Neural progenitor cell (in vitro differentiated cells): Measurements from ENCODE around the gene FGFRL1. TPM values are rescaled to one million over a fixed set of nuclear protein-coding genes. Genes with fewer than 3 reads are reported as not detected.

ENCODE experiments used
- DNase-seq: peaks from one replicate; pipeline ENCODE4 v3.0.0-alpha.2; 2016; ENCODE audit warnings: low spot score
- H2AFZ ChIP-seq: fragments of 200-600 bp; sonication (generic); replicated peaks from 2 replicates; pipeline ENCODE4 v1.6.1; 2016; ENCODE audit warnings: antibody characterized with exemption
- H3F3A ChIP-seq: fragments of 200-600 bp; sonication (generic); 2 replicates; pipeline ENCODE4 v1.6.1; 2016; ENCODE audit warnings: antibody characterized with exemption, low read depth
- H3K27ac ChIP-seq: fragments of 200-600 bp; sonication (generic); 2 replicates; pipeline ENCODE4 v1.5.1; 2016; ENCODE audit warnings: mild to moderate bottlenecking
- H3K27me3 ChIP-seq: fragments of 200-600 bp; sonication (generic); 2 replicates; pipeline ENCODE4 v1.6.1; 2016; ENCODE audit warnings: mild to moderate bottlenecking, moderate library complexity
- H3K36me3 ChIP-seq: fragments of 200-600 bp; sonication (generic); 2 replicates; pipeline ENCODE4 v1.5.1; 2016
- H3K4me1 ChIP-seq: fragments of 200-600 bp; sonication (generic); 2 replicates; pipeline ENCODE4 v1.6.1; 2016; ENCODE audit warnings: mixed run types
- H3K4me2 ChIP-seq: fragments of 200-600 bp; sonication (generic); 2 replicates; pipeline ENCODE4 v1.6.1; 2016
- H3K4me3 ChIP-seq: fragments of 200-600 bp; sonication (generic); 2 replicates; pipeline ENCODE4 v1.5.1; 2016
- H3K79me2 ChIP-seq: fragments of 200-600 bp; sonication (generic); 2 replicates; pipeline ENCODE4 v1.6.1; 2016; ENCODE audit warnings: low read depth
- H3K9ac ChIP-seq: fragments of 200-600 bp; sonication (generic); 2 replicates; pipeline ENCODE4 v1.6.1; 2016
- H3K9me3 ChIP-seq: fragments of 200-600 bp; sonication (generic); 2 replicates; pipeline ENCODE4 v1.5.1; 2016; ENCODE audit warnings: low read depth
- H4K20me1 ChIP-seq: fragments of 200-600 bp; sonication (generic); 2 replicates; pipeline ENCODE4 v1.6.1; 2016; ENCODE audit warnings: low read depth
- H3K27ac Mint-ChIP-seq: 3 replicates; pipeline ENCODE4 v1.8.0; 2021; ENCODE audit warnings: mixed read lengths
- H3K27me3 Mint-ChIP-seq: 2 replicates; pipeline ENCODE4 v1.8.0; 2022; ENCODE audit warnings: low read depth, mild to moderate bottlenecking, inconsistent platforms, moderate library complexity, mixed read lengths; ENCODE audit not compliant: insufficient read depth
- H3K36me3 Mint-ChIP-seq: 3 replicates; pipeline ENCODE4 v1.8.0; 2021; ENCODE audit warnings: mixed read lengths
- H3K4me1 Mint-ChIP-seq: 3 replicates; pipeline ENCODE4 v1.8.0; 2021; ENCODE audit warnings: mixed read lengths
- H3K4me3 Mint-ChIP-seq: 3 replicates; pipeline ENCODE4 v1.8.0; 2021; ENCODE audit warnings: mild to moderate bottlenecking, moderate library complexity, mixed read lengths
- H3K9me3 Mint-ChIP-seq: 3 replicates; pipeline ENCODE4 v1.8.0; 2020; ENCODE audit warnings: mixed read lengths
- EZH2 ChIP-seq: fragments of 200-600 bp; sonication (generic); IDR thresholded peaks from 2 replicates; pipeline ENCODE4 v1.6.1; 2017; ENCODE audit warnings: antibody characterized with exemption, mild to moderate bottlenecking, moderate library complexity
- EZH2phosphoT487 ChIP-seq: fragments of 200-600 bp; sonication (generic); IDR thresholded peaks from 2 replicates; pipeline ENCODE4 v1.6.1; 2017; ENCODE audit warnings: antibody characterized with exemption
- total RNA-seq: library from RNA; depleted of rRNA; stranded (reverse); fragments of >200 nt; gene quantifications from 2 replicates; pipeline ENCODE4 v1.2.3, GENCODE V29; 2015; ENCODE audit warnings: low replicate concordance
- TF ChIP-seq, protein P1 (sequence below): fragments of 200-600 bp; sonication (generic); IDR thresholded peaks from 2 replicates; pipeline ENCODE4 v1.5.1; 2017; ENCODE audit warnings: antibody characterized with exemption, mild to moderate bottlenecking

Gene FGFRL1
- total RNA-seq, 1 donor from 2014 or later: 9.6 TPM

DNA sequence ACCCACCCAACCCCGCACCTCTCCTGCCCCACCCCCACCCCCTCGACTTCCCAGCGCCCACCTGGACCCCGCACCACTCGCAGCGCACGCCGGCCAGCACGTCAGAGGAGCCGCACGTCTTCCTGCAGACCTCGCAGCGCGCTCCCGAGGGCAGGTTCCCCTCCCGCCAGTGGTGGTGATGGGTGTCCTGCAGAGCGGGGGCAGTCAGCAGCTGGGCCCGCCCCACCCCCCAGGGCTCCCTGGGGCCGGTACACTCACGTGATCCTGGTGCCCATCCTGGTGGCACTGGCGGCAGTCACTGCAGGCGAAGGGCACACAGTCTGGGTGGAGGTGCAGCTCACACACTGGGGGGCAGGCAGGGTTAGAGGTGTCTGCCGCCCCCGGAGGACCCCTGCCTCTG lies 43.2 kb upstream of the FGFRL1 start:
- Mint-ChIP-seq H3K4me1 (no peaks in the 10 kb centered on the region), H3K4me3 (no peak overlapping the region), H3K9me3 (no peaks in the 10 kb centered on the region), H3K27me3 (peaks cover 2% of the 10 kb centered on the region), H3K36me3 (peaks cover 2% of the 10 kb centered on the region), H3K27ac (no peak overlapping the region)
- Histone ChIP-seq H3K9ac (no peak overlapping the region), H3K27ac (no peak overlapping the region), H3K4me3 (no peak overlapping the region), H4K20me1 (peaks cover 34% of the 10 kb centered on the region), H3K27me3 (peaks cover 63% of the 10 kb centered on the region), H3K4me2 (peak overlapping the region; percentile 72), H3K79me2 (no peaks in the 10 kb centered on the region), H3K36me3 (no peaks in the 10 kb centered on the region), H3K9me3 (no peaks in the 10 kb centered on the region), H3F3A (no peaks in the 10 kb centered on the region), H3K4me1 (no peaks in the 10 kb centered on the region), H2AFZ (no peak overlapping the region)
- TF ChIP-seq EZH2phosphoT487 (no peak), EZH2 (no peak)
- TF ChIP-seq, protein P1, sequence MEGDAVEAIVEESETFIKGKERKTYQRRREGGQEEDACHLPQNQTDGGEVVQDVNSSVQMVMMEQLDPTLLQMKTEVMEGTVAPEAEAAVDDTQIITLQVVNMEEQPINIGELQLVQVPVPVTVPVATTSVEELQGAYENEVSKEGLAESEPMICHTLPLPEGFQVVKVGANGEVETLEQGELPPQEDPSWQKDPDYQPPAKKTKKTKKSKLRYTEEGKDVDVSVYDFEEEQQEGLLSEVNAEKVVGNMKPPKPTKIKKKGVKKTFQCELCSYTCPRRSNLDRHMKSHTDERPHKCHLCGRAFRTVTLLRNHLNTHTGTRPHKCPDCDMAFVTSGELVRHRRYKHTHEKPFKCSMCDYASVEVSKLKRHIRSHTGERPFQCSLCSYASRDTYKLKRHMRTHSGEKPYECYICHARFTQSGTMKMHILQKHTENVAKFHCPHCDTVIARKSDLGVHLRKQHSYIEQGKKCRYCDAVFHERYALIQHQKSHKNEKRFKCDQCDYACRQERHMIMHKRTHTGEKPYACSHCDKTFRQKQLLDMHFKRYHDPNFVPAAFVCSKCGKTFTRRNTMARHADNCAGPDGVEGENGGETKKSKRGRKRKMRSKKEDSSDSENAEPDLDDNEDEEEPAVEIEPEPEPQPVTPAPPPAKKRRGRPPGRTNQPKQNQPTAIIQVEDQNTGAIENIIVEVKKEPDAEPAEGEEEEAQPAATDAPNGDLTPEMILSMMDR: no peak
- DNase-seq: no peak

GRCh38 chr4:968621-969394 lies 42.6 kb upstream of the FGFRL1 start:
- Mint-ChIP-seq H3K27me3 (peaks cover 2% of the 10 kb centered on the region), H3K9me3 (no peaks in the 10 kb centered on the region), H3K4me1 (no peaks in the 10 kb centered on the region), H3K36me3 (peaks cover 2% of the 10 kb centered on the region), H3K27ac (no peak overlapping the region), H3K4me3 (no peak overlapping the region)
- H3K9me3 ChIP-seq: no peaks in the 10 kb centered on the region
- H3F3A ChIP-seq: no peaks in the 10 kb centered on the region
- H3K36me3 ChIP-seq: no peaks in the 10 kb centered on the region
- no peak for DNase-seq
- H3K4me2 ChIP-seq: no peak overlapping the region
- no peak overlapping the region for H2AFZ ChIP-seq
- H3K4me1 ChIP-seq: no peaks in the 10 kb centered on the region
- H3K4me3 ChIP-seq: no peak overlapping the region
- TF ChIP-seq EZH2 (no peak), EZH2phosphoT487 (no peak)
- TF ChIP-seq, protein P1: no peak
- H3K79me2 ChIP-seq: no peaks in the 10 kb centered on the region
- H3K27me3 ChIP-seq: peaks cover 65% of the 10 kb centered on the region
- no peak overlapping the region for H3K27ac ChIP-seq
- no peak overlapping the region for H3K9ac ChIP-seq
- peaks cover 34% of the 10 kb centered on the region for H4K20me1 ChIP-seq

DNA sequence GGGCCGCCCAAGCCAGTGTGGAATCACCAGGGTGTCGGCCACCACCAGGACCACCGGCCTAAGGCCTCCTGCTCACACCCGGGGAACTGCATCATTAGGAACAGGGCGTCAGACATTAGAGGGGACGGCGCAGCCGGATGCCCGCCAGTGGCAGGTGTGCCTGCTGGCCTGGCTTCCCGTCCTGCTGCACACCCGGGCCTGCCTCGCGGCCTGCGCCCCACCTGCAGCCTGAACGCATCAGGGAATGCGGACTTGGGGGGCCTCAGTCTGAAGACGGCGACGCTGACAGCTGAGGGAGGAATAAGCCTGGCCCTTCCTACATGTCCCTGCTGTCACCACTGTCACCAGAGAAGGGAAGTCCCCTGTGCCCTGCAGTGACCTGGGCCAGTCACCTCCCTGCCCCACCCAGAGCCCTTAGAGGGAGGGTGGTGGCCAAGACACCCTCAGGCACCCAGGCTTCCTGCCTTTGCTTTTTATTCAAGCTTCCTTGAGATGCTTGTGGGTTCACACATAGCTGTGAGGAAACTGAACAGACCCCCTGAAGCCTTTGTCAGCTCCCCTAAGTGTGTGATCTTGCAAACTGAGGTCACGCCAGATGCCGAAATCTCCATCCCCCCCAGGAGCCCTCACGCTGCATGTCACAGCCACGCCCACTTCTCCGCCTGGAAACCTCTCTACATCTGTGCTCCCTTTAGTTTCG lies 41.2 kb upstream of the FGFRL1 start:
- Mint-ChIP-seq H3K27me3 (peaks cover 2% of the 10 kb centered on the region), H3K4me1 (no peaks in the 10 kb centered on the region), H3K9me3 (peaks cover 4% of the 10 kb centered on the region), H3K4me3 (peak overlapping the region; percentile 1), H3K36me3 (peaks cover 2% of the 10 kb centered on the region), H3K27ac (no peak overlapping the region)
- peaks cover 34% of the 10 kb centered on the region for H4K20me1 ChIP-seq
- H3K27ac ChIP-seq: no peak overlapping the region
- TF ChIP-seq EZH2: no peak
- TF ChIP-seq, protein P1: no peak
- TF ChIP-seq EZH2phosphoT487: no peak
- no peaks in the 10 kb centered on the region for H3F3A ChIP-seq
- no peaks in the 10 kb centered on the region for H3K4me1 ChIP-seq
- DNase-seq: no peak
- H3K79me2 ChIP-seq: no peaks in the 10 kb centered on the region
- no peaks in the 10 kb centered on the region for H3K36me3 ChIP-seq
- no peak overlapping the region for H3K4me2 ChIP-seq
- peaks cover 77% of the 10 kb centered on the region for H3K27me3 ChIP-seq
- H3K9me3 ChIP-seq: no peaks in the 10 kb centered on the region
- no peak overlapping the region for H3K9ac ChIP-seq
- H3K4me3 ChIP-seq: no peak overlapping the region
- H2AFZ ChIP-seq: no peak overlapping the region
